GM19372 (cell line): ENCODE data around the gene TMEM245.
"Not testable (repeated sequence)": the region's sequence is repeated elsewhere in the genome, so short reads cannot be mapped to it uniquely, and the experiment has no call there.

Experiments used
- ATAC-seq: cut with Tn5 transposase; IDR thresholded peaks from one replicate; pipeline ENCODE4 v1.9.1; 2021; ENCODE audit warnings: mild to moderate bottlenecking, low read depth, moderate library complexity; ENCODE audit not compliant: unreplicated experiment

The TMEM245 gene

DNA sequence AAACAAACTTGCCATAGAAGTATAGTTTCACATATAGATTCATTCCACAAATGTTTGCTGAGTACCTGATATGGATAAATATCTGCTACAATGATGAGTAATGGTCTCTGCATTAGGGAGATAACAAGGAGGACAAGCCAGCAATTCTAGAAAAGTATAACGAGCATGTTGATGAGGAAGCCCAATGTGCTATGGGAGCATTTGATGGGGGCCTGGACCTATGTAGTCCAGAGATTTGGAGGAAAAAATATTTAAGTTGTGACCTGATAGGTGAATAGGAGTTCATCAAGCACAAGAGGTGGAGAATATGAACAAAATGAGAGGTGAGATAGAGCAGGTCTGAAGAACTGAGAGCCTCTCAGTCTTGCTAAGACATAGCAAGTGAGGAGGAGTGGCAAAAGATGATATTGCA, 14.4 kb upstream of the TMEM245 start:
- no peak for ATAC-seq

DNA sequence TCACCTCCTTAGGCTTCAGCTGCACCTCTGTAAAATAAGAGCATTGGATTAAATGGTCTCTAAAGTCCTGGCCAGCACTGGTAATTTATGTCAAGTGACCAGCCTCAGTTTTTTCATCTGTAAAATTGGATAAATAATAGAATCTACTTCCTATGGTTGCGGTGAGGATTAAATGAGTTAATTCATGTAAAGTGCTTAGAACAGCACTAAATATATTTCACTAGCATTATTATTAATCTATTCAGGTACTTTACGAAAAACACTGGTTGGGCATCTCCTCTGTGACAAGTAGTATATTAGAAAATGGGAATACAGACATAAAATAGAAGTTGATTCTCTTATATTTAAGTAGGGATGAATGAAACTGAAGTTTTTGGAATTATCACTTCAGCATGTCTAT, 13.8 kb upstream of the TMEM245 start:
- ATAC-seq: no peak

DNA sequence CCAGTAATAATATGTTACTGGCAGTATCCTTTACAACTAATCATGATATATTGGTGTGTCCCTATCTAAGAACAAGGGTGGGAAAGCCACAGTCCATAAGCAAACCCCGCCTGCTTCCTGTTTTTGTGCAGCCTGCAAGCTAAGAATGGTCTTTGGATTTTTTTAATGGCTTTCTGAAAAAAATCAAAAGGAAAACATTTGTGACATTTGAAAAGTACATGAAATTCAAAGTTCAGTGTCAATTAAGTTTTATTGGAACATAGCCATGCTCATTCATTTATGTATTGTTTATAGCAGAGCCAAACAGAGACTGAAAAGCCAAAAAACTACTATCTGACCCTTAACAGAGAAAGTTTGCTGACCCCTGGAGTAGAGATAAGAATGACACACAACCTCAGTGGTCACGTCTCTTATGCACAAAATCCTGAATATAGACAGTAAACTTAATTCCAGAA, 12.8 kb upstream of the TMEM245 start:
- no peak for ATAC-seq

- no peak for ATAC-seq
Measured at GRCh38 chr9:109129470-109130197, 9.9 kb upstream of the TMEM245 start.

- not testable (repeated sequence) for ATAC-seq
Measured at GRCh38 chr9:109126671-109127070, 6.9 kb upstream of the TMEM245 start.

DNA sequence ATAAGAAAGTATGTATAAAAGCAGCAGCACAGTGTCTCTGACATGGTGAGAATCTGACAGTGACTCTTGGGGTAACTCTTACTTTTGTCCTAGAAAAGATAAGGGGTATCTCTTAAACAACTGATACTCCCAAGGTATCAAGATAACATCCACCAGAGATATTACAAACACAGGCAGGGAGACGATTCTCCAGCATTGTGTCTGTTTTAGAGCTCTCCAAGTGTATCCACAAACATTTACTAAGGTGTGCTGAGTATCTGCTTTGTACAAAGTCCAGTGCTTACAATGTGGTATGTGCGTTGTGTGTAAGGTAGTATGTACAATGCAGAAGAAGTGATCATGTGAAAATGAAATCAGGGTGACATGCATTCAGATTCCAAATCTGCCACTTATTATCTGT, 4.4 kb upstream of the TMEM245 start:
- ATAC-seq: no peak

DNA sequence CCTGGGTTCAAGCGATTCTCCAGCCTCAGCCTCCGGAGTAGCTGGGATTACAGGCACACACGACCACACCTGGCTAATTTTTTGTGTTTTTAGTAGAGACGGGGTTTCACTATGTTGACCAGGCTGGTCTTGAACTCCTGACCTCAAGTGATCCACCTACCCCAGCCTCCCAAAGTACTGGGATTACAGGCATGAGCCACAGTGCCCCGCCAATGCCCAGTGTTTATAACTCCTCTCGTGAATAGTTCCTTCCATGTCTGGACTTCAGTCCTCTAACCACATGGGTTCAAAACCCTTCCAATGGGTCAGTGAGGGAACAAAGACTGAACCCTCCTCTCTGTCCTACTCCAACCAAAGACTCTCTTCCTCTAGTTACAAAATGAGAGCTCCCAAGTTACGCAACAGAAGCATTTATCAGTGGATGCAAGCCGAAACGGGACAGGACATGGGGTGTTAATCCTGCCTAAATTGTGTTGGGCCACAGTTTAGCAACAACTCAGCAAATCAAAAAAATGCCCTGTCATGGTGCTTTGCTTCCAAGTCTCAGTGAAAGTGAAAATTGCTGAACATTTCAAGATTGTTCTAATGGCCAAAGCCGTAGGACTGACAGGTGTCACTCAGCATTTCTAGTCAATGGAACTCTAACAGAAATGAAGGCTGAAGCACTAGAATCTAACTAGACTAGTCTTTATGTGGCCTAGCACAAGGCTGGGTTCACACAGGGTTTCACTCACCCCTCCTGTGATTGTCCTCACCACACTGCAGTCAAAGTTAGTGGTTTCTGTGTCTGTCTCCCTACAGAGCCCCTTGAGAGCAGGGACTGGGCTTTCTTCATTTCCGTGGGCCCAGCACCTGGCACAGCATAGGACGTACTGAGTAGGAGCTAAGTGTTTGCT, 3.2 kb upstream of the TMEM245 start:
- no peak for ATAC-seq

- no peak for ATAC-seq
Measured at GRCh38 chr9:109121232-109121796, 1.6 kb upstream of the TMEM245 start.

DNA sequence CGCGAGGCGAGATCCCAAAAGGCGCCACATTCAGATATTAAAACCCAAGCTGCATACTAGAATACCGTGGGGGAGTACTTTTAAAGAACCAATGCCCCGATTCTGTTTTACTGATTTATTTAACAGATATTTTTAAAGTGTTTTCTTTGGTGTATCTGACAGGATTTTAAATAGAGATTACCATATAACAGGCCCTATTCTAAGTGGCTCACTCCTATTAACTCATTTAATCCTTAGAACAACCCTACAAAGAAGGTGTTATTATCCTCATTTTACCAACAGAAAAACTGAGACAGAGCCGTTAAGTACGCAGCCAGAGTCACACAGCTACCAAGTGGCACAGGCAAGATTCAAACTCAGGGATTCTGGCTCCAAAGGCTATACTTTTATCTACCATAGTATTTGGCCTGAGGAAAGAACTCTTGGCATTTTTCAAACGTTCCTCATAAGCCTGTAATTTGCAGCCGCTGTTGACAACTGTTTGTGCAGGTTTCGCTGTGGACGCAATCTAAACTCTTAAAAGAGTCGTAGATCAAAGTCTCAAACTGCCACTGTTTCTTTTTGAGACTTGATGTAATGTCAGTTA, 550 bp upstream of the TMEM245 start:
- no peak for ATAC-seq

GRCh38 chr9:109118808-109119438, 824 bp downstream of the TMEM245 start:
- no peak for ATAC-seq

GRCh38 chr9:109117856-109118807, 1.6 kb downstream of the TMEM245 start:
- no peak for ATAC-seq

DNA sequence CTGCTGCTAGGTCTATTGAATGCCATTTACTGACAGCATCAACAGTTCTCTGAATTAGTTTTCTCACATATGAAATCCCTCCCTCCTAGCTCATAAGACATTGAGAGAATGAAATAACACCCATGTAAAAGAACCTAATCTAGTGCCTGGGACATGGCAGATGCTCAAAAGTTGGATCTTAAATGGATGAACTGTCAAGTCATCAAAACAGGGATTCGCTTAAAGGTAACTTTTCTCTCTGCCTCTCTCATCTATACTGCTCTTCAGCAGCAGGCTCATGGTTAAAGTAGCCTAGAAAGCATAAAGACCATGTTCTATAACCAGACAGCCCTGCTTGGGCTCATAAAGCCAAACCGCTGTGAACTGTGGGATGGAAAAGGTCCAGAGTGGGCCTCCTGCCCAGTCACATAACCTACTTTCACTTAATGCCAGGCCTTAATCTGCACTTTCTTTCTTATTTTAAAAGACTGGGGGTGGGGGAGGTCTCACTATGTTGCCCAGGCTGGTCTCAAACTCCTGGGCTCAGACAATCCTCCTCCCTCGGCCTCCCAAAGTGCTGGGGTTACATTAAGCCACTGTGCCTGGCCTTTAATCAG, 3.7 kb downstream of the TMEM245 start:
- no peak for ATAC-seq

DNA sequence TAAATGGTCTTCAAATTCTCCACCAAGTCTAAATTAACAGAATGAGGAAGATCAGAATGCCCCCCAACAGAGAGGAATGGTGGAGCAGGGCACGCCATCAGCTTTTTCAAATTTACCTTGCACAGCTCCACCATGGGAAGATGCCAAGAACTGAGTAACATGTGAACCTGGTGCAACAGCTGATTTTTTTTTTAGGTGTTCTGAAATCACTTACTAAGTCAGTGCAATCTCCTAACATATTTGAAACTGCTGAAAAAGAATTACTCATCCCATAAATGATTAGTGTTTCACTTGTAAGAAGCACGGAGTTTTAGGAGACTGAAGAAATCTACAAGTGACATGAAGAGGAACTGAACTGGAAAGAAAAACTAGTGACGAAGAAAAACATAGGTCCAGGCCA, 5.1 kb downstream of the TMEM245 start:
- no peak for ATAC-seq

DNA sequence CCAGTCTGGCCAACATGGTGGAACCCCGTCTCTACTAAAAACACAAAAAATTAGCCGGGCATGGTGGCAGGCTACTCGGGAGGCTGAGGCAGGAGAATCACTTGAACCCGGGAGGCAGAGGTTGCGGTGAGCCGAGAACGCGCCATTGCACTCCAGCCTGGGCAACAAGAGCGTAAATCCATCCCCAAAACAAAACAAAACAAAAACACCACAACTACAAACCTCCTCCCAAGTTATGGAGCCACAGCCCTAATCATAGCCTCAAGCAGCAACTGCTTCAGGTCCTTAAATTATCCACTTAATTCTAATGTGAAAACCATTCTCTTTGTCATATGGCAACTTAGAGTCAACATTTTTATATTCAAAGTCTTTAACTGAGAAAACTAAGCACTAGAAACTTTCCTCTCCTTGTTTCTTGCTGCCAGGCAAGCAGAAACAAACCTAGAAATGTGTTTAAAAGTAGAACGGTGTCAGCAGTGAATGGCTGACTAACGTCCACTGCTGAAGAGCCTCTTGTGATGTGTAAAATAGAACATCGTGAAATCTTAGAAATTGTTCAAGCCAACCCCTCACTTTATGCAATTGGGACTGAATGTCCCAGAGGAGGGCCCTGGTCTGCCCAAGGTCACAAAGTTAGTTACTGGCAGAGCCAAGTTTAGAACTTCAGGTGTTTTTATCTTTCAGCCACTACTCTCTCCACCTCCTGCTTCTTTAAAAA, 5.7 kb downstream of the TMEM245 start:
- no peak for ATAC-seq

GRCh38 chr9:109113254-109113653, 6.5 kb downstream of the TMEM245 start:
- no peak for ATAC-seq

DNA sequence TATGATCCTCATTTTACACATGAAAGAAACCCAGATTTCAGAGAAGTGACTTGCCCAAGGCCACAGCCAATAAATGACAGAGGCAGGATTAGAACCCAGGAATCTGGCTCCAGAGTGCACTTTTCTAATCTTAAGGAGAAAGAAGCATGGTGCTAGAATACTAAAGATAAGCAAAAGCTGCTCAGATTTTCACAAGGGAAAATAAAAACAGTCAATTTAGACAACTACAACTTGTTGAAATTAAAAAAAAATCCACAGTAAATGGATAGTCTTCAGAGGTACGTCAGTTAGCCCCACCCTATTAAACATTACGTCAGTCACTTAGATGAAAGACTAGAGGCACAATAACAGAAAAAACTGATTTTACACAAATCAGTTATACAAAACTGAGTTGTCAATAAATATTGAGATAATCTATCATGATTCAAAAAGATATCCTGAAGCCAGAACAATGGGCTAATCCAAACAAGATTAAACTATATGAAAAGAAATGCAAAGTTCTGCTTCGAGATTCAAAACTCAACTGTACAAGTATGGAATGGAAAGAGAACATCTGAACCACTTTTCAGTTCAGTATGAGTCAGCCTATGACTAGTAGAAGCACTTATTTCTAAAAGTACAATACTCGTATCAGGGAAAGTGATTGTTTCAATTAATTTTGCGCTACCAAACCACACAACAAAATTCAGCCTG, 9.3 kb downstream of the TMEM245 start:
- peak; percentile 65 for ATAC-seq

DNA sequence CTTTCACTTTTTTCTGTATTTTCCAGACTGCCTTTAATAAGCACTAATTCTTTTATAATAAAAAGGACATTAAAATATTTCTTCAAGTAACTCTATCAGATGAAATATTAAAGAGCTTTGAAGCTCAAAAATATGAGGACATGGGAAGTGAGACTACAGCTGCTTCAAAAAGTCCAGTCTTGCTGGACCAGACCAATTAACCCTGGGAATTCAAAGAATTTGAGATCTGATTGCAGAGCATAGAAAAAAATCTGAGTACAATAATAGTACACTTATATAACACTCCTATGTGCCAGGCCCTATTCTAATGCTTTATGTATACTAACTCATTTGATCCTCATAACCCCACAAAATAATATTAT, 9.8 kb downstream of the TMEM245 start:
- no peak for ATAC-seq

DNA sequence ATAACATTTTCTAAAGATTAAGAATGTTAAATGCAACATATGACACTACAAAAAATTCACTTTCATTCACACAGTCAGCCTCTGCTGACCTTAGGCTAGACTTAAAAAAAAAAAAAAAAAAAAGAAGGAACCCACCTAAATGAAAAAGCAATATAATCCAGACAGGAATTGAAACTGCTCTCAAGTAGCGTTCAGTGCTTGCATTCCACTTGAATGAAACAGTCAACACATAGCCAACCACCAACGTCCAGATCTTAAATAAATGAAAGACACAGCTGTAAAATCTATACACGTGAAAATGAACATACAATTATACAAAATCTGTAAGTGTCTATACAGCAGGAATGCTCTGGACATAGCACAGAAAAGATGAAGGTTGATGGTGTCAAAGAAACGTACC, 11.4 kb downstream of the TMEM245 start:
- ATAC-seq: no peak
